ENCODE measurements around the gene GJD3.
"Not testable (repeated sequence)": the region's sequence is repeated elsewhere in the genome, so short reads cannot be mapped to it uniquely, and the experiment has no call there.

The GJD3 gene

GRCh38 chr17:40364121-40364861 lies at the start of gene GJD3:
Gene GJD3, minus strand, starts transcription at chr17:40364737. Its CDS starts 922 bp downstream, at chr17:40363815.
- no peak for DNase-seq

GRCh38 chr17:40414312-40414711 lies 49.8 kb upstream of the GJD3 start:
- DNase-seq: not testable (repeated sequence)

- DNase-seq: no peak
Observed at GRCh38 chr17:40412880-40413279, 48.3 kb upstream of the GJD3 start.

- no peak for DNase-seq
Observed at GRCh38 chr17:40411821-40412220, 47.3 kb upstream of the GJD3 start.

GRCh38 chr17:40410082-40410481 lies 45.5 kb upstream of the GJD3 start:
- DNase-seq: no peak

- DNase-seq: not testable (repeated sequence)
Observed at GRCh38 chr17:40409540-40409939, 45.0 kb upstream of the GJD3 start.

GRCh38 chr17:40407460-40407859 lies 42.9 kb upstream of the GJD3 start:
- DNase-seq: no peak

- DNase-seq: no peak
Observed at GRCh38 chr17:40404003-40404402, 39.5 kb upstream of the GJD3 start.

- DNase-seq: no peak
Observed at GRCh38 chr17:40402668-40403067, 38.1 kb upstream of the GJD3 start.

GRCh38 chr17:40399185-40399584 lies 34.6 kb upstream of the GJD3 start:
- DNase-seq: peak; percentile 60

GRCh38 chr17:40386555-40386954 lies 22.0 kb upstream of the GJD3 start:
- DNase-seq: not testable (repeated sequence)

- DNase-seq: no peak
Observed at GRCh38 chr17:40382251-40382650, 17.7 kb upstream of the GJD3 start.

GRCh38 chr17:40378966-40379365 lies 14.4 kb upstream of the GJD3 start:
- DNase-seq: no peak

- DNase-seq: no peak
Observed at GRCh38 chr17:40377832-40378231, 13.3 kb upstream of the GJD3 start.

GRCh38 chr17:40376541-40376940 lies 12.0 kb upstream of the GJD3 start:
- DNase-seq: not testable (repeated sequence)

- not testable (repeated sequence) for DNase-seq
Observed at GRCh38 chr17:40375786-40376185, 11.2 kb upstream of the GJD3 start.

GRCh38 chr17:40374821-40375498 lies 10.4 kb upstream of the GJD3 start:
- no peak for DNase-seq

- no peak for DNase-seq
Observed at GRCh38 chr17:40373999-40374398, 9.5 kb upstream of the GJD3 start.

GRCh38 chr17:40373324-40373723 lies 8.8 kb upstream of the GJD3 start:
- DNase-seq: no peak

- not testable (repeated sequence) for DNase-seq
Observed at GRCh38 chr17:40372644-40373043, 8.1 kb upstream of the GJD3 start.

GRCh38 chr17:40372031-40372430 lies 7.5 kb upstream of the GJD3 start:
- DNase-seq: no peak

- DNase-seq: no peak
Observed at GRCh38 chr17:40371261-40371929, 6.9 kb upstream of the GJD3 start.

- DNase-seq: no peak
Observed at GRCh38 chr17:40369923-40370322, 5.4 kb upstream of the GJD3 start.

GRCh38 chr17:40367728-40368127 lies 3.2 kb upstream of the GJD3 start:
- DNase-seq: not testable (repeated sequence)

Data from NCI-H2171 (cell line).